Prostate gland (tissue), 2 donors: ENCODE measurements around the gene PDE9A. TPM values are rescaled to one million over a fixed set of nuclear protein-coding genes. Genes with fewer than 3 reads are reported as not detected.

Experiments used
- DNase-seq: peaks from one replicate; pipeline ENCODE4 v3.0.0-alpha.2; 2019; ENCODE audit warnings: low spot score
- H3K27ac ChIP-seq, 2 donors: fragments of 200-600 bp; sonication (generic); 2 replicates each; pipeline ENCODE4 v1.5.1; 2017 to 2019
- H3K27me3 ChIP-seq: fragments of 200-600 bp; sonication (generic); replicated peaks from 2 replicates; pipeline ENCODE4 v1.5.1; 2019; ENCODE audit not compliant: insufficient read depth
- H3K36me3 ChIP-seq, 2 donors: fragments of 200-600 bp; sonication (generic); 1 replicate in 1 of 2; 2 replicates in 1 of 2; pipeline versions ENCODE4 v1.5.1 to v1.8.1; 2017 to 2019
- H3K4me1 ChIP-seq: fragments of 200-600 bp; sonication (generic); replicated peaks from 2 replicates; pipeline ENCODE4 v1.5.1; 2019
- H3K4me3 ChIP-seq, 2 donors: fragments of 200-600 bp; sonication (generic); 2 replicates each; pipeline ENCODE4 v1.5.1; 2017 to 2019
- H3K9me3 ChIP-seq: fragments of 200-600 bp; sonication (generic); 2 replicates; pipeline ENCODE4 v1.5.1; 2017
- POLR2A ChIP-seq: fragments of 450-650 bp; IDR thresholded peaks from one replicate; pipeline ENCODE4 v1.6.1; 2016; ENCODE audit warnings: antibody characterized with exemption, mild to moderate bottlenecking
- POLR2AphosphoS5 ChIP-seq: sonication (generic); formaldehyde crosslinking; IDR thresholded peaks from one replicate; pipeline ENCODE4 v1.6.1; 2017; ENCODE audit warnings: antibody characterized with exemption
- WGBS: methylation state at CpG from one replicate; pipeline ENCODE4 v1.1.5; 2018; 5-methylcytosine and 5-hydroxymethylcytosine counted together
- intact Hi-C: fragments of 100-400 bp; cut with DNase I; formaldehyde crosslinking; loops from one replicate; pipeline ENCODE4 v1.14.2; 2022
- total RNA-seq, 2 donors: library from RNA; depleted of rRNA; stranded (reverse); fragments of >200 nt; gene quantifications; one replicate each; pipeline ENCODE4 v1.1.0, GENCODE V29; 2016
- TF ChIP-seq, protein P1 (sequence below), 4 experiments: fragments of 200-600 bp in 2 of 4; fragments of 450-650 bp in 2 of 4; sonication (generic) in 2 of 4; IDR thresholded peaks; 1 replicate in 3 of 4; 2 replicates in 1 of 4; pipeline ENCODE4 v1.5.1; 2016 to 2019; ENCODE audit warnings: antibody characterized with exemption in 4 of 4, mild to moderate bottlenecking in 2 of 4, moderate library complexity in 2 of 4

The PDE9A gene
- total RNA-seq, 2 donors from 2014 or later, result 80.0 to 93.6 TPM

DNA sequence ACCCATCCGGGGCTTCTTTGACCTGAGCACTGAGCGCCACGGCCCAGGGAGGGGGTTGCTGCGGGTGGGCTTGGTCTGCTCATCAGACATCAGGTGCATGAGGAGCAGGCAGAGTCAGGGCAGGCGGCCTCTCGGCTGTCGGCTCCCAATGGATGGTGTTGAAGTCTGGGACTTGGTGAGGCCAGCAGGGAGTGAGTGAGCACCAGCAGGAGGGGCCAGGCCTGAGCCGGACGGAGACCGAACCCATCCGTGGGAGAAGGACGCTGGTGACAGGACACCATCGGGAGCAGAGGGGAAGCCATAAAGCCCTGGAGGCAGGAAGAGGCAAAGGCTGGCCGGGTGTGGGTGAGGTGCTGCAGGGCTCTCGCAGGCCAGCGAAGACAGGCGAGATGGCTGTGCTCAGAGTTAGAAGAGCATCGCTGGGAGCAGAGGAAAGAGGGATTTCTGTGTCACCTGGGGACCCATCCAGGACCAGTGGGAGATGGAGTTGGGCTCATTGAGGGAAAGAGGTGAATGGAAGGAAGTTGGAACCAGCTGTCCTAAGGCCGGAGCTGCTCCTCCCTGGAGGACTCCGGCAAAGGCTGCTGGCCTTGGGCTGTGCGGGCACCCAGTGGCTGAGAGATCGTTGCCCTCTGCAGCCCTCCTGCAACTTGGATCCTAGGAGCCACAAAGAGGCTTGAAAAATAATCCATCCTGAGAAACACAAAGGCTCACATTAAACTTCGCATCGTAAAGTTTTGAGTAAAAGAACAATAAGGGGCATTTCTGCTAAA, 49.9 kb downstream of the PDE9A start:
- 90% methylated on average over 24 of the region's 24 CpGs for WGBS
- TF ChIP-seq, protein P1, sequence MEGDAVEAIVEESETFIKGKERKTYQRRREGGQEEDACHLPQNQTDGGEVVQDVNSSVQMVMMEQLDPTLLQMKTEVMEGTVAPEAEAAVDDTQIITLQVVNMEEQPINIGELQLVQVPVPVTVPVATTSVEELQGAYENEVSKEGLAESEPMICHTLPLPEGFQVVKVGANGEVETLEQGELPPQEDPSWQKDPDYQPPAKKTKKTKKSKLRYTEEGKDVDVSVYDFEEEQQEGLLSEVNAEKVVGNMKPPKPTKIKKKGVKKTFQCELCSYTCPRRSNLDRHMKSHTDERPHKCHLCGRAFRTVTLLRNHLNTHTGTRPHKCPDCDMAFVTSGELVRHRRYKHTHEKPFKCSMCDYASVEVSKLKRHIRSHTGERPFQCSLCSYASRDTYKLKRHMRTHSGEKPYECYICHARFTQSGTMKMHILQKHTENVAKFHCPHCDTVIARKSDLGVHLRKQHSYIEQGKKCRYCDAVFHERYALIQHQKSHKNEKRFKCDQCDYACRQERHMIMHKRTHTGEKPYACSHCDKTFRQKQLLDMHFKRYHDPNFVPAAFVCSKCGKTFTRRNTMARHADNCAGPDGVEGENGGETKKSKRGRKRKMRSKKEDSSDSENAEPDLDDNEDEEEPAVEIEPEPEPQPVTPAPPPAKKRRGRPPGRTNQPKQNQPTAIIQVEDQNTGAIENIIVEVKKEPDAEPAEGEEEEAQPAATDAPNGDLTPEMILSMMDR (IDR thresholded peaks at IDR 0.05), result no peak
- TF ChIP-seq POLR2A, result no peak
- no peak for TF ChIP-seq POLR2AphosphoS5
- no peaks in the 10 kb centered on the region for H3K36me3 ChIP-seq
- intact Hi-C loops, result no loop called here
- H3K4me3 ChIP-seq, result no peak overlapping the region
- H3K4me1 ChIP-seq, result no peaks in the 10 kb centered on the region
- no peak for DNase-seq
- no peaks in the 10 kb centered on the region for H3K9me3 ChIP-seq
- H3K27me3 ChIP-seq, result no peaks in the 10 kb centered on the region
- H3K27ac ChIP-seq, result no peak overlapping the region

DNA sequence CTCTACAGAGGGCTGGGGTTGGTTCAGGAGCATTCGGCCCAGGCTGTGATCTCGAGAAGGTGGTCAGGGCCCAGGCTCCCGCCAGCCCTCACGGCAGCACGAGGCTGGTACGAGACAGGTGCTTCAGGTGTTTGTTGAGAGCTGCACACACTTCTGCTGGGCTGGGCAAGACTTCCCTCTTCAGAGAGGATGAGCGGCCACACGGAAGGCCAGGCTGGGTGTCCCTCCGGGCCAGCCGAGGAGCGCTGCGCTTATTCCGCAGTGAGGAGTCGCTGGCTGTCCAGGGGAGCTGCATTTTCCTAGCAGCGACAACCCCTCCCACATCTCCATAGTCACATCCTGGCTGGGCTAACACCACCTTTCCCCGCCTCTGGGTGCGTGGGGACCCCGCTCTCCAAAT, 50.5 kb downstream of the PDE9A start:
- Histone ChIP-seq H3K9me3 (no peaks in the 10 kb centered on the region), H3K4me1 (no peaks in the 10 kb centered on the region), H3K4me3 (no peak overlapping the region), H3K27me3 (no peaks in the 10 kb centered on the region), H3K36me3 (no peaks in the 10 kb centered on the region), H3K27ac (no peak overlapping the region)
- no peak for DNase-seq
- TF ChIP-seq POLR2A (no peak), POLR2AphosphoS5 (no peak)
- TF ChIP-seq, protein P1 (IDR thresholded peaks at IDR 0.05), result no peak
- intact Hi-C loops, result no loop called here
- 90% methylated on average over 18 of the region's 18 CpGs for WGBS

DNA sequence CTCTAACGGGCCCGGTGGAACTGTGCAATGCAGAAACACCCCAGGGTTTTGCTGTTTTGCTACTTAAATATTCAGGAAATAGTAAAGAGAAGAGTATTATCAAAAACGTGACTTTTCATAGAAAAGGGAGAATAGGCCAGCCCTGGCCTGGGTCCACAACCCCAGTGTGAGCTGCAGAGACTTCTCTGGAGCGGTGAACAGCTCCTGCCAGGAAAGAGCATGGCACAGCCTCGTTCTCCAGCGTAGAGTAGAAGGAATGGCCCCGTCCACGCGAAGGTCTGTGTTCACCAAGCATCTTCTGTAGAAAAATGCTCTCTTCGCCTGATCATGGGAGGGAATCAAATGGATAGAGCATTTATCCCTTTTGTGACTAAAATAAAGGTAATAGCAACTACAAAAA, 51.4 kb downstream of the PDE9A start:
- TF ChIP-seq POLR2A, result no peak
- H3K4me3 ChIP-seq, result no peak overlapping the region
- H3K4me1 ChIP-seq, result no peaks in the 10 kb centered on the region
- H3K36me3 ChIP-seq, result no peaks in the 10 kb centered on the region
- no peaks in the 10 kb centered on the region for H3K27me3 ChIP-seq
- 86% methylated on average over 10 of the region's 10 CpGs for WGBS
- H3K9me3 ChIP-seq, result no peaks in the 10 kb centered on the region
- H3K27ac ChIP-seq, result no peak overlapping the region
- intact Hi-C loops, result no loop called here
- no peak for DNase-seq

DNA sequence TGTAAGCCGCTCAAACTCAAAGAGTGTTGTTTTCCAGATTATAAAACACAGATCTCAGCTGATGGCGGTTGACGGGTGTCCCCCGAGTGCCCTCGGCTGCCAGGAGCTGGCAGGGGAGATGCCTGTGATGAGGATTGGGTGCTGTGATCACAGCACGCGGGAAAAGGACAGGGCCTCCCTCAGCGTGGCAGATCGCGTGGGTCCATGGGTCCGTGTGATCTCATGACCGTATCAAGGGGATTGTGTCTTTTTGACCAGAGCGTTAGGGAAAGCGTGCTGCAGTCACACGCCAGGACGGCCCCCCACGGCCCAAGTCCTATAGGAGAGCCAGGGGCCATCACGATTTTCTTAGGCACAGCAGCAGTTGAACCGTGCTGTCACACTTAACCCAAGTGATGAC, 51.9 kb downstream of the PDE9A start:
- Histone ChIP-seq H3K4me3 (no peak overlapping the region), H3K27me3 (no peaks in the 10 kb centered on the region), H3K4me1 (no peaks in the 10 kb centered on the region), H3K27ac (peak overlapping the region in 1 of 2 donors; percentile 22), H3K9me3 (no peaks in the 10 kb centered on the region), H3K36me3 (no peaks in the 10 kb centered on the region)
- TF ChIP-seq, protein P1 (IDR thresholded peaks at IDR 0.05), result no peak
- TF ChIP-seq POLR2A (no peak), POLR2AphosphoS5 (no peak)
- 81% methylated on average over 19 of the region's 19 CpGs for WGBS
- DNase-seq, result no peak
- intact Hi-C loops, result no loop called here

DNA sequence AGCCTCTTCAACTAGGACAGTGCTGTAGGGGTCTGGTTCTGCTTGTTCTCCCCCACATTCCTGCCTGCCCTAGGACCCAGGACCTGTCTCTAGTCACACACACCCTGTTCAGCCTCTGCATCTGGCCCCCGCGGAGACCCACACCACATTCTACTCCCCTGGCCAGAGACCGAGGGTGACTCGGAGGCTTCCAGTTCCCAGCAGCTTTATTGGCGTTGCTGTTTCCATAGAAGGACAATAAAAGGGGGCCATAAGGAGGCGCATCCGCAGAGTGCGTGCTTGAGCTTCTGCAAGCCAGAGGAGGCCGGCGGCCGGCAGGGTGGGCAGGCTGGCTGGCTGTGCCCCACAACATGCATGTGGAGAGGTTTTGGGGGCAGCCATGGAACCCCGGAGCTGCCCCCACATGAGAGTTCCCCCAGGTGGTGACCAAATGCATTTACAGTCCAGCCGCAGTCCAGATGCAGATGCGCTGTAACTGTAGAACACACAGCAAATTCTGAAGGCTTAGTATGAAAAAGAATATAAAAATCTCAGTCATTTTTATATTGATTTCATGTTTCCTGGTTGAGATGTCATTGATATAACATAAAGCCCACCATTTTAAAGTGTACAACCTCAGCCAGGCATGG, 52.4 kb downstream of the PDE9A start:
- H3K27me3 ChIP-seq, result no peaks in the 10 kb centered on the region
- TF ChIP-seq POLR2A (no peak), POLR2AphosphoS5 (no peak)
- TF ChIP-seq, protein P1 (IDR thresholded peaks at IDR 0.05), result no peak
- DNase-seq, result no peak
- no peak overlapping the region for H3K4me3 ChIP-seq
- H3K27ac ChIP-seq, result peak overlapping the region in 1 of 2 donors; percentile 22
- no peaks in the 10 kb centered on the region for H3K4me1 ChIP-seq
- H3K36me3 ChIP-seq, result no peaks in the 10 kb centered on the region
- 61% methylated on average over 14 of the region's 14 CpGs for WGBS
- no peaks in the 10 kb centered on the region for H3K9me3 ChIP-seq
- intact Hi-C loops, result no loop called here
